DND-41 (cell line): ENCODE data around the gene CDCA3.

Experiments
- ATAC-seq: fragments of 200-7000 bp; cut with Tn5 transposase; 3 replicates; pipeline ENCODE4 v1.9.1; 2021; ENCODE audit warnings: low read depth; ENCODE audit not compliant: insufficient read depth
- DNase-seq: peaks from one replicate; pipeline ENCODE4 v3.0.0-alpha.2; 2020
- H2AFZ ChIP-seq: 2 replicates; pipeline ENCODE4 v1.6.0; 2012; ENCODE audit warnings: low read depth, low read length
- H3K27ac ChIP-seq: 2 replicates; pipeline ENCODE4 v1.5.1; 2012; ENCODE audit warnings: low read length, inconsistent platforms
- H3K27me3 ChIP-seq: fragments of 200-600 bp; sonication (generic); 2 replicates; pipeline ENCODE4 v1.6.0; 2012; ENCODE audit warnings: low read length, mild to moderate bottlenecking, inconsistent platforms; ENCODE audit not compliant: insufficient read depth, poor library complexity
- H3K36me3 ChIP-seq: 2 replicates; pipeline ENCODE4 v1.5.1; 2012; ENCODE audit warnings: low read length, inconsistent platforms; ENCODE audit not compliant: insufficient read depth
- H3K4me1 ChIP-seq: 2 replicates; pipeline ENCODE4 v1.5.1; 2012; ENCODE audit warnings: mild to moderate bottlenecking, low read length; ENCODE audit not compliant: insufficient read depth
- H3K4me2 ChIP-seq: 2 replicates; pipeline ENCODE4 v1.6.0; 2012; ENCODE audit warnings: mild to moderate bottlenecking, moderate library complexity, low read length, inconsistent platforms; ENCODE audit not compliant: insufficient read depth
- H3K4me3 ChIP-seq, 2 experiments: fragments of 200-600 bp in 1 of 2; shearing (Covaris generic) in 1 of 2; 2 replicates each; pipeline ENCODE4 v1.5.1; 2012 to 2016; ENCODE audit warnings: inconsistent platforms in 2 of 2, low read length in 2 of 2, mild to moderate bottlenecking in 2 of 2, low read depth in 1 of 2, moderate library complexity in 1 of 2
- H3K79me2 ChIP-seq: 2 replicates; pipeline ENCODE4 v1.6.0; 2012; ENCODE audit warnings: low read length, inconsistent platforms; ENCODE audit not compliant: insufficient read depth
- H3K9ac ChIP-seq: 2 replicates; pipeline ENCODE4 v1.6.0; 2012; ENCODE audit warnings: low read depth, mild to moderate bottlenecking, inconsistent platforms, low read length, moderate library complexity
- H3K9me3 ChIP-seq: 2 replicates; pipeline ENCODE4 v1.5.1; 2012; ENCODE audit warnings: low read length, moderate library complexity, mild to moderate bottlenecking, inconsistent platforms; ENCODE audit not compliant: insufficient read depth, severe bottlenecking
- H4K20me1 ChIP-seq: 2 replicates; pipeline ENCODE4 v1.6.0; 2012; ENCODE audit warnings: low read length; ENCODE audit not compliant: insufficient read depth
- CTCF ChIP-seq: IDR thresholded peaks from 2 replicates; pipeline ENCODE4 v1.5.1; 2012; ENCODE audit warnings: borderline replicate concordance, low read length, moderate library complexity, mild to moderate bottlenecking; ENCODE audit not compliant: poor library complexity, severe bottlenecking; ENCODE audit errors: extremely low read depth
- EZH2 ChIP-seq: IDR thresholded peaks from 3 replicates; pipeline ENCODE4 v1.6.1; 2012; ENCODE audit warnings: borderline replicate concordance, low read depth, mild to moderate bottlenecking, moderate library complexity, low read length, inconsistent platforms; ENCODE audit not compliant: severe bottlenecking

CDCA3 gene

GRCh38 chr12:6851153-6851920 is at the start of gene CDCA3:
CDCA3 (minus strand) TSS chr12:6851286; CDS start chr12:6850952, 334 bp downstream.
- ATAC-seq (peak; percentile 70), DNase-seq (peak; percentile 98)
- Histone ChIP-seq H3K27me3 (no peaks in the 10 kb centered on the region), H4K20me1 (peaks cover 29% of the 10 kb centered on the region), H3K36me3 (peaks cover 69% of the 10 kb centered on the region), H3K4me3 (peak within 1 kb of the TSS; percentile 73 to 87), H3K4me2 (peak within 1 kb of the TSS; percentile 95), H3K4me1 (peaks cover 37% of the 10 kb centered on the region), H3K27ac (peak within 1 kb of the TSS; percentile 99), H3K9me3 (no peaks in the 10 kb centered on the region), H2AFZ (peak within 1 kb of the TSS; percentile 92), H3K79me2 (peaks cover 59% of the 10 kb centered on the region), H3K9ac (peak within 1 kb of the TSS; percentile 81)
- no peak for TF ChIP-seq CTCF
- TF ChIP-seq EZH2 = no peak

GRCh38 chr12:6899837-6900519 is 48.9 kb upstream of the CDCA3 start:
- no peaks in the 10 kb centered on the region for H3K9me3 ChIP-seq
- no peak overlapping the region for H3K4me3 ChIP-seq
- peaks cover 12% of the 10 kb centered on the region for H3K4me1 ChIP-seq
- H3K36me3 ChIP-seq = no peaks in the 10 kb centered on the region
- H3K27me3 ChIP-seq = no peaks in the 10 kb centered on the region
- H3K9ac ChIP-seq = no peak overlapping the region
- no peaks in the 10 kb centered on the region for H3K79me2 ChIP-seq
- H4K20me1 ChIP-seq = no peaks in the 10 kb centered on the region
- no peak overlapping the region for H3K4me2 ChIP-seq
- no peak for TF ChIP-seq EZH2
- TF ChIP-seq CTCF = no peak
- DNase-seq (no peak), ATAC-seq (no peak)
- H3K27ac ChIP-seq = no peak overlapping the region
- no peak overlapping the region for H2AFZ ChIP-seq

- H3K4me2 ChIP-seq = no peak overlapping the region
- H3K9ac ChIP-seq = no peak overlapping the region
- no peaks in the 10 kb centered on the region for H3K9me3 ChIP-seq
- no peaks in the 10 kb centered on the region for H3K79me2 ChIP-seq
- DNase-seq (no peak), ATAC-seq (no peak)
- no peaks in the 10 kb centered on the region for H4K20me1 ChIP-seq
- no peak overlapping the region for H3K27ac ChIP-seq
- H3K4me3 ChIP-seq = no peak overlapping the region
- H3K36me3 ChIP-seq = no peaks in the 10 kb centered on the region
- no peaks in the 10 kb centered on the region for H3K27me3 ChIP-seq
- H2AFZ ChIP-seq = no peak overlapping the region
- peaks cover 8% of the 10 kb centered on the region for H3K4me1 ChIP-seq
- TF ChIP-seq CTCF = no peak
- no peak for TF ChIP-seq EZH2
These were observed 48.3 kb upstream of the CDCA3 start for GRCh38 chr12:6899427-6899826.
